ENCODE data around the gene BLACAT1. TPM values are rescaled to one million over a fixed set of nuclear protein-coding genes. Genes with fewer than 3 reads are reported as not detected.
"Not testable (repeated sequence)": the region's sequence is repeated elsewhere in the genome, so short reads cannot be mapped to it uniquely, and the experiment has no call there.

BLACAT1 gene
- polyA plus RNA-seq, 1 donor = not detected

GRCh38 chr1:205406252-205406651, 49.6 kb downstream of the BLACAT1 start:
- not testable (repeated sequence) for DNase-seq

Other genes starting within 250 kb of the BLACAT1 start
- 7.4 TPM for gene DSTYK, start 244.3 kb downstream of the BLACAT1 start, polyA plus RNA-seq (ENCODE audit: insufficient read length)
- 11.8 TPM for gene TMCC2, start 228.1 kb downstream of the BLACAT1 start, polyA plus RNA-seq (ENCODE audit: insufficient read length)
- gene NUAK2, start 134.3 kb downstream of the BLACAT1 start, polyA plus RNA-seq (ENCODE audit: insufficient read length) = 0.71 TPM
- gene KLHDC8A, start 99.1 kb downstream of the BLACAT1 start, polyA plus RNA-seq (ENCODE audit: insufficient read length) = 0.59 TPM
- gene LEMD1, start 34.0 kb downstream of the BLACAT1 start, polyA plus RNA-seq (ENCODE audit: insufficient read length) = not detected
- gene CDK18, start 48.6 kb upstream of the BLACAT1 start, polyA plus RNA-seq (ENCODE audit: insufficient read length) = 28.3 TPM
- gene ELK4, start 176.0 kb upstream of the BLACAT1 start, polyA plus RNA-seq (ENCODE audit: insufficient read length) = 14.2 TPM
- 2.3 TPM for gene SLC45A3, start 224.5 kb upstream of the BLACAT1 start, polyA plus RNA-seq (ENCODE audit: insufficient read length)

All from hindlimb muscle (tissue), 1 donor.